ENCODE data around the gene JMY. TPM values are rescaled to one million over a fixed set of nuclear protein-coding genes. Genes with fewer than 3 reads are reported as not detected.

The JMY gene, protein sequence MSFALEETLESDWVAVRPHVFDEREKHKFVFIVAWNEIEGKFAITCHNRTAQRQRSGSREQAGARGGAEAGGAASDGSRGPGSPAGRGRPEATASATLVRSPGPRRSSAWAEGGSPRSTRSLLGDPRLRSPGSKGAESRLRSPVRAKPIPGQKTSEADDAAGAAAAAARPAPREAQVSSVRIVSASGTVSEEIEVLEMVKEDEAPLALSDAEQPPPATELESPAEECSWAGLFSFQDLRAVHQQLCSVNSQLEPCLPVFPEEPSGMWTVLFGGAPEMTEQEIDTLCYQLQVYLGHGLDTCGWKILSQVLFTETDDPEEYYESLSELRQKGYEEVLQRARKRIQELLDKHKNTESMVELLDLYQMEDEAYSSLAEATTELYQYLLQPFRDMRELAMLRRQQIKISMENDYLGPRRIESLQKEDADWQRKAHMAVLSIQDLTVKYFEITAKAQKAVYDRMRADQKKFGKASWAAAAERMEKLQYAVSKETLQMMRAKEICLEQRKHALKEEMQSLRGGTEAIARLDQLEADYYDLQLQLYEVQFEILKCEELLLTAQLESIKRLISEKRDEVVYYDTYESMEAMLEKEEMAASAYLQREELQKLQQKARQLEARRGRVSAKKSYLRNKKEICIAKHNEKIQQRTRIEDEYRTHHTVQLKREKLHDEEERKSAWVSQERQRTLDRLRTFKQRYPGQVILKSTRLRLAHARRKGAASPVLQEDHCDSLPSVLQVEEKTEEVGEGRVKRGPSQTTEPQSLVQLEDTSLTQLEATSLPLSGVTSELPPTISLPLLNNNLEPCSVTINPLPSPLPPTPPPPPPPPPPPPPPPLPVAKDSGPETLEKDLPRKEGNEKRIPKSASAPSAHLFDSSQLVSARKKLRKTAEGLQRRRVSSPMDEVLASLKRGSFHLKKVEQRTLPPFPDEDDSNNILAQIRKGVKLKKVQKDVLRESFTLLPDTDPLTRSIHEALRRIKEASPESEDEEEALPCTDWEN
- 3.5 and 4.0 TPM in 2 replicates for total RNA-seq (2021)
- Bru-seq, nascent RNA: percentile 55 among the genes with signal in this experiment
- percentile 56 among the genes with signal in this experiment for BruChase-seq, experiment 1, labeled RNA remaining after a 2-hour chase
- BruChase-seq, experiment 2, labeled RNA remaining after a 6-hour chase: percentile 40 among the genes with signal in this experiment
- long read RNA-seq, partial matches to known transcripts: 0 of 1 reads
- long read RNA-seq, other reads (novel, unspliced or antisense): 1 of 1 reads

DNA sequence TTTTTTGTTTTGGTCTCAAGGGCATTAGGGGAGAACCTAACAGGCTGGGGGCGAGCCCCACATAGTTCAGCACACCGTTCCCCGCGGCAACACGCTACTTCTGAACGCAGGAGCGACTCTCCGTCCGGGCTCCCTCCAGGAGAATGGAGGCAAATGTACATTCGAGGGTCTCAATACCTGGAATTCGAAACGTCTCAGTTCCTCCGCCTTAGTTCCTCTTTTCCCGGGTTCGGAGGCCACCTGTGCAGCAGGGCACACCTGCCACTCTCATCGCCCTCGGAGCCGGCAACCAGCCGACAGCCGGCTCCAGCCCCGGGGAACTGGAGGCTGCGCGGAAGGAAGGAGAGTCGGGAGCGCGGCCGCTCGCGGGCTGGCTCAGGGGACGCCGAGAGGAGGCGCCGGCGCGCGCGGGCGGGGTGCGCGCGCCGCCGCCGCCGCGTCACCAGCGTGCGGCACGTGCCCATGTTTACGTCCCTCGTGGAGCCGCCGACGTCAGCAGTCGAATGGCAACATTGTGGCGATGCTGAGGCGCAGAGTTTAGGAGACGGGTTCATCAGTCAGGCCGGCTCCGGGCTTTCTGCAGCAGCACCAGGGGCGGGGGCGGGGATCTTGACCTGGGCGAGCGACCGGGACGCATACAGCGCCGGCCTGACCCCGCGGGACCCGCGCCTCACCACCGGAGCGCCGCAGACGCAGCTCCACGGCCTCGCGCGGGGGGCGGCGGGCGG lies at the start of gene JMY:
TSS of gene JMY (plus strand) at position 498 of the 728 bp plus-strand sequence. CDS start 520 bp downstream, outside the sequence.
- TSS peak; percentile 74 for BruUV-seq (replicated peaks)
- Histone ChIP-seq H3K27me3 (replicated peaks; ENCODE audit: insufficient read depth, low read depth, low read length, poor library complexity) (peaks cover 13% of the 10 kb centered on the region), H3K4me1 (ENCODE audit: insufficient read depth, low read length, poor library complexity, severe bottlenecking) (no peaks in the 10 kb centered on the region), H3K36me3 (ENCODE audit: insufficient read depth, low read length, poor library complexity, severe bottlenecking) (no peaks in the 10 kb centered on the region), H3K27ac (ENCODE audit: low read depth, low read length, poor library complexity, severe bottlenecking) (peak within 1 kb of the TSS; percentile 52), H3K4me3 (ENCODE audit: low read depth, low read length, poor library complexity, severe bottlenecking) (peak within 1 kb of the TSS; percentile 81), H3K9me3 (ENCODE audit: low read depth, low read length, poor library complexity, severe bottlenecking) (no peaks in the 10 kb centered on the region)
- intact Hi-C loops (cut with micrococcal nuclease; ENCODE audit: unreplicated experiment): no loop called here
- CTCF ChIA-PET: no interaction called here
- no peak for TF ChIP-seq EZH2 (IDR thresholded peaks at IDR 0.05; ENCODE audit: borderline replicate concordance, low read depth, low read length, poor library complexity, severe bottlenecking)
- TF ChIP-seq, protein P1, sequence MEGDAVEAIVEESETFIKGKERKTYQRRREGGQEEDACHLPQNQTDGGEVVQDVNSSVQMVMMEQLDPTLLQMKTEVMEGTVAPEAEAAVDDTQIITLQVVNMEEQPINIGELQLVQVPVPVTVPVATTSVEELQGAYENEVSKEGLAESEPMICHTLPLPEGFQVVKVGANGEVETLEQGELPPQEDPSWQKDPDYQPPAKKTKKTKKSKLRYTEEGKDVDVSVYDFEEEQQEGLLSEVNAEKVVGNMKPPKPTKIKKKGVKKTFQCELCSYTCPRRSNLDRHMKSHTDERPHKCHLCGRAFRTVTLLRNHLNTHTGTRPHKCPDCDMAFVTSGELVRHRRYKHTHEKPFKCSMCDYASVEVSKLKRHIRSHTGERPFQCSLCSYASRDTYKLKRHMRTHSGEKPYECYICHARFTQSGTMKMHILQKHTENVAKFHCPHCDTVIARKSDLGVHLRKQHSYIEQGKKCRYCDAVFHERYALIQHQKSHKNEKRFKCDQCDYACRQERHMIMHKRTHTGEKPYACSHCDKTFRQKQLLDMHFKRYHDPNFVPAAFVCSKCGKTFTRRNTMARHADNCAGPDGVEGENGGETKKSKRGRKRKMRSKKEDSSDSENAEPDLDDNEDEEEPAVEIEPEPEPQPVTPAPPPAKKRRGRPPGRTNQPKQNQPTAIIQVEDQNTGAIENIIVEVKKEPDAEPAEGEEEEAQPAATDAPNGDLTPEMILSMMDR (conservative IDR thresholded peaks at IDR 0.05; ENCODE audit: low read depth, low read length): 0 out of 2 replicates have a peak, but pooled peaks have one; percentile 14
- DNase-seq (ENCODE audit: low spot score): peak; percentile 91
- POLR2A ChIA-PET (ENCODE audit: low non-redundant PET): no interaction called here

DNA sequence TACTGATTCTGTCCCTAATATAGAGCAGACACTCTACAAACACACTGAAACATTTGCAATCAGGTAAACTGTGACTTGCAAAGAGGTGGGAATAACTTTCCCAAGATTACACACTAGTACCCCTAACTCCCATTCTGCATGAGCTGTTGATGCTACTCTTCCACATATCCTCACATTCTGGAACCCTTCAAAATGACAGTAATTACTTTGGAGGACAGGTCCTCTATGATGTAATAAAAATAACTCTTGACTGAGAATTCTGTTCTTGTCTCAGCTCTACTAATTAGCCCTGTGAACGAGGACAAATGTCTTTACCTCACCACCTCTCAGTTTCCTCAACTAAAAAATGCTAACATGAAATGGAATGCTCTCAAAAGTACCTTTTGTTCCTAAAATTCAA lies 49.5 kb upstream of the JMY start:
- DNase-seq (ENCODE audit: low spot score): no peak
- intact Hi-C loops (cut with micrococcal nuclease; ENCODE audit: unreplicated experiment): no loop called here
- Histone ChIP-seq H3K27me3 (replicated peaks; ENCODE audit: insufficient read depth, low read depth, low read length, poor library complexity) (no peaks in the 10 kb centered on the region), H3K27ac (ENCODE audit: low read depth, low read length, poor library complexity, severe bottlenecking) (no peak overlapping the region), H3K36me3 (ENCODE audit: insufficient read depth, low read length, poor library complexity, severe bottlenecking) (no peaks in the 10 kb centered on the region), H3K4me1 (ENCODE audit: insufficient read depth, low read length, poor library complexity, severe bottlenecking) (no peaks in the 10 kb centered on the region), H3K4me3 (ENCODE audit: low read depth, low read length, poor library complexity, severe bottlenecking) (no peak overlapping the region), H3K9me3 (ENCODE audit: low read depth, low read length, poor library complexity, severe bottlenecking) (no peaks in the 10 kb centered on the region)
- POLR2A ChIA-PET (ENCODE audit: low non-redundant PET): no interaction called here
- no peak for TF ChIP-seq EZH2 (IDR thresholded peaks at IDR 0.05; ENCODE audit: borderline replicate concordance, low read depth, low read length, poor library complexity, severe bottlenecking)
- TF ChIP-seq, protein P1 (conservative IDR thresholded peaks at IDR 0.05; ENCODE audit: low read depth, low read length): no peak
- BruUV-seq (replicated peaks): no TSS peak
- CTCF ChIA-PET: no interaction called here

Data from A673 (cell line).